Measurements from ENCODE around the gene GJD2.

The GJD2 gene

GRCh38 chr15:34772312-34772711 lies 17.5 kb upstream of the GJD2 start:
- DNase-seq, result no peak

GRCh38 chr15:34769711-34770110 lies 14.9 kb upstream of the GJD2 start:
- no peak for DNase-seq

- DNase-seq, result no peak
Measured at GRCh38 chr15:34768530-34768929, 13.7 kb upstream of the GJD2 start.

GRCh38 chr15:34765741-34766140 lies 10.9 kb upstream of the GJD2 start:
- DNase-seq, result no peak

- no peak for DNase-seq
Measured at GRCh38 chr15:34760909-34761308, 6.1 kb upstream of the GJD2 start.

GRCh38 chr15:34759992-34760391 lies 5.2 kb upstream of the GJD2 start:
- no peak for DNase-seq

GRCh38 chr15:34759347-34759746 lies 4.5 kb upstream of the GJD2 start:
- no peak for DNase-seq

GRCh38 chr15:34757262-34757661 lies 2.5 kb upstream of the GJD2 start:
- DNase-seq, result no peak

- no peak for DNase-seq
Measured at GRCh38 chr15:34755419-34755773, 598 bp upstream of the GJD2 start.

- no peak for DNase-seq
Measured at GRCh38 chr15:34754171-34754601, 612 bp downstream of the GJD2 start.

- DNase-seq, result peak; percentile 56
Measured at GRCh38 chr15:34753236-34753894, 1.4 kb downstream of the GJD2 start.

- DNase-seq, result no peak
Measured at GRCh38 chr15:34749691-34750090, 5.1 kb downstream of the GJD2 start.

- DNase-seq, result no peak
Measured at GRCh38 chr15:34739346-34739745, 15.5 kb downstream of the GJD2 start.

- no peak for DNase-seq
Measured at GRCh38 chr15:34738002-34738401, 16.8 kb downstream of the GJD2 start.

GRCh38 chr15:34737477-34737876 lies 17.3 kb downstream of the GJD2 start:
- no peak for DNase-seq

GRCh38 chr15:34734303-34734702 lies 20.5 kb downstream of the GJD2 start:
- no peak for DNase-seq

GRCh38 chr15:34733621-34734020 lies 21.2 kb downstream of the GJD2 start:
- no peak for DNase-seq

GRCh38 chr15:34732430-34732829 lies 22.4 kb downstream of the GJD2 start:
- no peak for DNase-seq

GRCh38 chr15:34730701-34731100 lies 24.1 kb downstream of the GJD2 start:
- no peak for DNase-seq

GRCh38 chr15:34729886-34730285 lies 24.9 kb downstream of the GJD2 start:
- no peak for DNase-seq

- no peak for DNase-seq
Measured at GRCh38 chr15:34729056-34729455, 25.7 kb downstream of the GJD2 start.

GRCh38 chr15:34726406-34727100 lies 28.2 kb downstream of the GJD2 start:
- no peak for DNase-seq

- DNase-seq, result peak; percentile 47
Measured at GRCh38 chr15:34725556-34725955, 29.2 kb downstream of the GJD2 start.

GRCh38 chr15:34724481-34724880 lies 30.3 kb downstream of the GJD2 start:
- no peak for DNase-seq

GRCh38 chr15:34722439-34722836 lies 32.4 kb downstream of the GJD2 start:
- no peak for DNase-seq
